ENCODE results near the gene OR52J3. TPM values are rescaled to one million over a fixed set of nuclear protein-coding genes. Genes with fewer than 3 reads are reported as not detected.
"Not testable (repeated sequence)": the region's sequence is repeated elsewhere in the genome, so short reads cannot be mapped to it uniquely, and the experiment has no call there.

OR52J3 gene
- total RNA-seq, 2 experiments from 2014 or later: not detected

DNA sequence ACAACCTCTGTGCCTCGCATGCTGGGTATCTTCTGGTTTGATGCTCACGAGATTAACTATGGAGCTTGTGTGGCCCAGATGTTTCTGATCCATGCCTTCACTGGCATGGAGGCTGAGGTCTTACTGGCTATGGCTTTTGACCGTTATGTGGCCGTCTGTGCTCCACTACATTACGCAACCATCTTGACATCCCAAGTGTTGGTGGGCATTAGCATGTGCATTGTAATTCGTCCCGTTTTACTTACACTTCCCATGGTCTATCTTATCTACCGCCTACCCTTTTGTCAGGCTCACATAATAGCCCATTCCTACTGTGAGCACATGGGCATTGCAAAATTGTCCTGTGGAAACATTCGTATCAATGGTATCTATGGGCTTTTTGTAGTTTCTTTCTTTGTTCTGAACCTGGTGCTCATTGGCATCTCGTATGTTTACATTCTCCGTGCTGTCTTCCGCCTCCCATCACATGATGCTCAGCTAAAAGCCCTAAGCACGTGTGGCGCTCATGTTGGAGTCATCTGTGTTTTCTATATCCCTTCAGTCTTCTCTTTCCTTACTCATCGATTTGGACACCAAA is 516 bp downstream of the OR52J3 start:
- Histone ChIP-seq H4K20me1 (ENCODE audit: insufficient read depth, low read length) (no peaks in the 10 kb centered on the region), H3K4me1 (ENCODE audit: insufficient read depth, low read length, poor library complexity, severe bottlenecking) (no peaks in the 10 kb centered on the region), H3K4me2 (ENCODE audit: low read length) (no peak overlapping the region), H3K9me3 (ENCODE audit: low read length) (no peaks in the 10 kb centered on the region), H3K4me3 (ENCODE audit: low read depth, low read length, poor library complexity, severe bottlenecking) (no peak overlapping the region), H2AFZ (ENCODE audit: low read length) (no peak overlapping the region), H3K79me2 (ENCODE audit: insufficient read depth, low read depth, low read length) (no peaks in the 10 kb centered on the region), H3K27ac (ENCODE audit: low read depth, low read length, poor library complexity, severe bottlenecking) (no peak overlapping the region), H3K36me3 (ENCODE audit: insufficient read depth, low read length) (no peaks in the 10 kb centered on the region), H3K9me2 (ENCODE audit: insufficient read depth, low read length) (no peaks in the 10 kb centered on the region)
- TF ChIP-seq EZH2phosphoT487 (IDR thresholded peaks at IDR 0.05; ENCODE audit: borderline replicate concordance, low read depth, low read length) (no peak), CTCF (conservative IDR thresholded peaks at IDR 0.05; ENCODE audit: low read length) (no peak)
- CTCF ChIA-PET (ENCODE audit: unreplicated experiment): no interaction called here
- BruUV-seq (replicated peaks): no TSS peak
- intact Hi-C loops (cut with micrococcal nuclease; ENCODE audit: unreplicated experiment): no loop called here
- no peak for DNase-seq (ENCODE audit: low spot score)
- POLR2A ChIA-PET: no interaction called here

DNA sequence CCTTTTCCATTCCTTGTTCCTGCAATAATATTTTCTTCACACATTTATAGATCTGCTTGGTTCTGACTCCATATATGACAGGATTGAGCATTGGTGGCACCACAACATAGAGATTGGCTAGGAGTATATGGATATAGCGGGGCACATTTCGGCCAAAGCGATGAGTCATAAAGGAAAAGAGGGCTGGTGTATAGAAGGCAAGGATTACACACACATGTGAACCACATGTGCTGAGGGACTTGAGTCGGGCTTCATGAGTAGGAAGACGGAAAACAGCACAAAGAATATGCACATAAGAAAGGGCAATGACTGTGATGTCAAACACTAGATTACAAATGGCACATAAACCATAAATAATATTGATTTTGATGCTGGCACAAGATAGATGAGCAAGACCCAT is 12.4 kb downstream of the OR52J3 start:
- H3K9me3 ChIP-seq (ENCODE audit: low read length); H3K4me2 ChIP-seq (ENCODE audit: low read length); H3K36me3 ChIP-seq (ENCODE audit: insufficient read depth, low read length); H3K79me2 ChIP-seq (ENCODE audit: insufficient read depth, low read depth, low read length); CTCF ChIA-PET (ENCODE audit: unreplicated experiment); DNase-seq (ENCODE audit: low spot score); H3K9me2 ChIP-seq (ENCODE audit: insufficient read depth, low read length); BruUV-seq (replicated peaks); H3K4me1 ChIP-seq (ENCODE audit: insufficient read depth, low read length, poor library complexity, severe bottlenecking); POLR2A ChIA-PET; H3K4me3 ChIP-seq (ENCODE audit: low read depth, low read length, poor library complexity, severe bottlenecking); H3K27ac ChIP-seq (ENCODE audit: low read depth, low read length, poor library complexity, severe bottlenecking); intact Hi-C loops (cut with micrococcal nuclease; ENCODE audit: unreplicated experiment); H4K20me1 ChIP-seq (ENCODE audit: insufficient read depth, low read length); H2AFZ ChIP-seq (ENCODE audit: low read length): not testable (repeated sequence)

DNA sequence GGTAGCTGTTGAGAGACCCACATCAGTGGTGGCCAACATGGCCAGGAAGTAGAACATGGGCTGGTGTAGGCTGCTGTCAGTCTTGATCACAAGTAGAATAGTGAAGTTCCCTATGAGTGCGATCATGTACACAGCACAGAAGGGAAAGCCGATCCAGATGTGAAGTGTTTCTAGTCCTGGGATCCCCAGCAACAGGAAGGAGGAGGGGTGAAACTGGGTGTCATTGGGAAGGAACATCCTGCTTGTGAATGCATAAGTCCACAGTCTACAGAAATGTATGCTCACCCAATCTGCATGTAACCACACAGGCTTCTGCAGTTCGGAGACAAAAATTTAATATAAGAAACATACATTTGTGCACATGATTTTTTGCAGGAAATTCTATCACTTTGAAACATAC is 13.1 kb downstream of the OR52J3 start, which contains the start of gene OR52E2:
TSS of gene OR52E2 (minus strand) at position 237 of the 400 bp plus-strand sequence. CDS start at position 237, 0 bp downstream.
- no TSS peak for BruUV-seq (replicated peaks)
- H3K4me1 ChIP-seq (ENCODE audit: insufficient read depth, low read length, poor library complexity, severe bottlenecking): no peaks in the 10 kb centered on the region
- no peak for DNase-seq (ENCODE audit: low spot score)
- H3K4me2 ChIP-seq (ENCODE audit: low read length): no peak within 1 kb of the TSS
- CTCF ChIA-PET (ENCODE audit: unreplicated experiment): no interaction called here
- no peak for TF ChIP-seq EZH2phosphoT487 (IDR thresholded peaks at IDR 0.05; ENCODE audit: borderline replicate concordance, low read depth, low read length)
- no peak for TF ChIP-seq CTCF (conservative IDR thresholded peaks at IDR 0.05; ENCODE audit: low read length)
- no peaks in the 10 kb centered on the region for H3K79me2 ChIP-seq (ENCODE audit: insufficient read depth, low read depth, low read length)
- intact Hi-C loops (cut with micrococcal nuclease; ENCODE audit: unreplicated experiment): no loop called here
- H3K27ac ChIP-seq (ENCODE audit: low read depth, low read length, poor library complexity, severe bottlenecking): no peak within 1 kb of the TSS
- H3K4me3 ChIP-seq (ENCODE audit: low read depth, low read length, poor library complexity, severe bottlenecking): no peak within 1 kb of the TSS
- H3K36me3 ChIP-seq (ENCODE audit: insufficient read depth, low read length): no peaks in the 10 kb centered on the region
- no peaks in the 10 kb centered on the region for H4K20me1 ChIP-seq (ENCODE audit: insufficient read depth, low read length)
- H3K9me3 ChIP-seq (ENCODE audit: low read length): no peaks in the 10 kb centered on the region
- H2AFZ ChIP-seq (ENCODE audit: low read length): no peak within 1 kb of the TSS
- H3K9me2 ChIP-seq (ENCODE audit: insufficient read depth, low read length): no peaks in the 10 kb centered on the region
- POLR2A ChIA-PET: interaction anchor here (0.7 kb wide), 1 partner anchor 13 kb away, joined by 3 read pairs; no protein-coding TSS in a partner anchor
